Endodermal cell (in vitro differentiated cells): ENCODE results near the gene PFN2. TPM values are rescaled to one million over a fixed set of nuclear protein-coding genes. Genes with fewer than 3 reads are reported as not detected.
A peak's percentile ranks its signal among the peaks of the same experiment; 100 is the strongest.

Experiments
- DNase-seq: peaks from one replicate; pipeline ENCODE4 v3.0.0-alpha.2; 2017
- H3K27ac ChIP-seq: 2 replicates; pipeline ENCODE4 v1.5.1; 2013; ENCODE audit warnings: mild to moderate bottlenecking, low read depth, low read length, moderate library complexity
- H3K27me3 ChIP-seq: 2 replicates; pipeline ENCODE4 v1.6.1; 2013; ENCODE audit warnings: mild to moderate bottlenecking, low read length, moderate library complexity; ENCODE audit not compliant: insufficient read depth, control insufficient read depth, poor library complexity, severe bottlenecking
- H3K36me3 ChIP-seq: 2 replicates; pipeline ENCODE4 v1.7.0; 2013; ENCODE audit warnings: mild to moderate bottlenecking, low read length, moderate library complexity; ENCODE audit not compliant: control insufficient read depth, insufficient read depth
- H3K4me1 ChIP-seq: one replicate; pipeline ENCODE4 v1.7.0; 2013; ENCODE audit warnings: low read length; ENCODE audit not compliant: control insufficient read depth, insufficient read depth
- H3K4me3 ChIP-seq: 2 replicates; pipeline ENCODE4 v1.5.1; 2013; ENCODE audit warnings: mild to moderate bottlenecking, low read length, moderate library complexity
- H3K9ac ChIP-seq: 2 replicates; pipeline ENCODE4 v1.6.1; 2013; ENCODE audit warnings: mild to moderate bottlenecking, low read length, moderate library complexity; ENCODE audit not compliant: poor library complexity, severe bottlenecking; ENCODE audit errors: extremely low read depth
- H3K9me3 ChIP-seq: 2 replicates; pipeline ENCODE4 v1.6.1; 2013; ENCODE audit warnings: mild to moderate bottlenecking, low read length, moderate library complexity; ENCODE audit not compliant: control insufficient read depth
- H3K27ac Mint-ChIP-seq: 2 replicates; pipeline ENCODE4 v1.8.0; 2020; ENCODE audit warnings: mixed read lengths
- H3K27me3 Mint-ChIP-seq: 2 replicates; pipeline ENCODE4 v1.8.0; 2021; ENCODE audit warnings: mild to moderate bottlenecking, mixed read lengths; ENCODE audit not compliant: insufficient read depth
- H3K36me3 Mint-ChIP-seq: 2 replicates; pipeline ENCODE4 v1.8.0; 2020; ENCODE audit warnings: low read depth, mixed read lengths
- H3K4me1 Mint-ChIP-seq: 2 replicates; pipeline ENCODE4 v1.8.0; 2020; ENCODE audit warnings: mixed read lengths
- H3K4me3 Mint-ChIP-seq: 2 replicates; pipeline ENCODE4 v1.8.0; 2020; ENCODE audit warnings: mild to moderate bottlenecking, moderate library complexity, mixed read lengths
- H3K9me3 Mint-ChIP-seq: 2 replicates; pipeline ENCODE4 v1.8.0; 2020; ENCODE audit warnings: mild to moderate bottlenecking, mixed read lengths
- WGBS, 2 experiments: methylation state at CpG; one replicate each; pipeline versions ENCODE4 v1.1.5 to v1.1.7; 2013; ENCODE audit warnings: missing lambda C conversion rate in 2 of 2, mixed read lengths in 1 of 2; ENCODE audit not compliant: insufficient coverage in 1 of 2, insufficient read length in 1 of 2; 5-methylcytosine and 5-hydroxymethylcytosine counted together
- total RNA-seq, 2 donors: library from RNA; stranded (reverse); fragmentation: NEBNext Ultra II Directional in 1 of 2; extraction: Animal tissue kit (Norgen Biotek cat#: 25700) in 1 of 2; gene quantifications; 2 replicates in 1 of 2; 3 replicates in 1 of 2; pipeline ENCODE4 v1.2.1, GENCODE V29; 2021
- TF ChIP-seq, protein P1 (sequence below): fragments of 200-600 bp; sonication (generic); conservative IDR thresholded peaks from 2 replicates; pipeline ENCODE4 v1.5.0; 2021; ENCODE audit warnings: antibody characterized with exemption, mild to moderate bottlenecking

The PFN2 gene
- total RNA-seq, 2 donors from 2014 or later = 144 to 157 TPM

DNA sequence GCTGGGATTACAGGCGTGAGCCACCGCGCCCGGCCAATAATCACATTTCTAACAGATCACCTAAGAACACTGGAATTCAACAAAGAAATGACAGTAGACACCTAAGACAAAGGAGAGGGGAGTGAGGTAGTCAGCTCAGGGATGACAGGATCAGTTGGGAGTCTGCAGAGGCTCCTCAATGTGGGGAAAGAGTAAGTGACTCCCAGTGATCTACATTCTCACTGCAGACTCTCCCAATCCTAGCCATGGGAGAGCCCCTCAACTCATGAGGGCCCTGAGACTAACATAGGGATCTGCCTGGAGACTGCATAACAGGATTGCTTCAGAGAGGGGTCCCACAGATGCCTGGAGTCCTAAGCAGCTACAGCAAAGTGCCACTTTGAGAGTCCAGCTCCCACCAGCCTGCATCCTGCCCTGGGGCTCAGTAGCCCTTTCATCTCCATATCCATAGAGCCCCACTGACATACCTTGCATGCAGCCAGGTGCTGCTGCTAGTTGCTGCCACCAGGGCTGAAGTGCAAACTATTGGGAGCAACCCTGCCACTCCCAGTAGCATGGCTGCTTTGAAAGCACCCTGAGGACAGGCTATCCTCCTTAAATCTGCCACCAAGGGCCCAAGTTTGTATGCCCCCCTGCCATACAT, 21.8 kb upstream of the PFN2 start:
- H3K27me3 Mint-ChIP-seq = no peaks in the 10 kb centered on the region
- no peaks in the 10 kb centered on the region for H3K36me3 Mint-ChIP-seq
- H3K27ac Mint-ChIP-seq = no peak overlapping the region

DNA sequence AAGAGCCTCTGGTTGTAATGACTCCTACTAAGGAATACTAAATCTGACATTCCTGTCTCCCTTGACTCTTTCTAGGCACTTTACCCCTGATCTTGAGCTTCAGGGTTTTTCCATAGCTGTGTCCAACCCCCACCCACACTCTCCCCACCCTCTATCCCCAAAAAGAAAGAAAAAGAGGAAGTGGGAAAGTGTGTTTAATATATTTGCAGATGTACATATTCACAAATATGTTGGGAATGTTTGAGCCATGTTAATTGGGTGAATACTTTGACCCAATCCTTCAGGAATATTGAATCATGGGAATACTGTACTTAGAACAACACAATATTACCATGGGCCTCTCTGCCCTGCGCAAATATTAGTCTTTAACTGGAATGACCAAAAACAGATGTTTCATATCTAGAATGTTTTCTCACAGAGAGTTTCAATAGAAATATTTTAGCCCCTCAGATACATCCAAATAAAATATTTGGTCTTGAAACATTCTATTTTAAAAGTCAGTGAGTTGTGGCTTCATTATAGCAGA, 19.8 kb upstream of the PFN2 start:
- Mint-ChIP-seq H3K27me3 (no peaks in the 10 kb centered on the region), H3K9me3 (peaks cover 18% of the 10 kb centered on the region), H3K4me1 (peaks cover 3% of the 10 kb centered on the region), H3K27ac (no peak overlapping the region), H3K4me3 (no peak overlapping the region), H3K36me3 (no peaks in the 10 kb centered on the region)
- H3K27ac ChIP-seq = no peak overlapping the region
- no peak overlapping the region for H3K4me3 ChIP-seq
- no peak overlapping the region for H3K9ac ChIP-seq
- peaks cover 17% of the 10 kb centered on the region for H3K9me3 ChIP-seq
- WGBS, 2 experiments = 94% methylated on average over 1 of the region's 1 CpG; no CpG with 5 or more reads in 1 of the 2 experiments
- H3K27me3 ChIP-seq = no peaks in the 10 kb centered on the region
- no peaks in the 10 kb centered on the region for H3K36me3 ChIP-seq
- TF ChIP-seq, protein P1, sequence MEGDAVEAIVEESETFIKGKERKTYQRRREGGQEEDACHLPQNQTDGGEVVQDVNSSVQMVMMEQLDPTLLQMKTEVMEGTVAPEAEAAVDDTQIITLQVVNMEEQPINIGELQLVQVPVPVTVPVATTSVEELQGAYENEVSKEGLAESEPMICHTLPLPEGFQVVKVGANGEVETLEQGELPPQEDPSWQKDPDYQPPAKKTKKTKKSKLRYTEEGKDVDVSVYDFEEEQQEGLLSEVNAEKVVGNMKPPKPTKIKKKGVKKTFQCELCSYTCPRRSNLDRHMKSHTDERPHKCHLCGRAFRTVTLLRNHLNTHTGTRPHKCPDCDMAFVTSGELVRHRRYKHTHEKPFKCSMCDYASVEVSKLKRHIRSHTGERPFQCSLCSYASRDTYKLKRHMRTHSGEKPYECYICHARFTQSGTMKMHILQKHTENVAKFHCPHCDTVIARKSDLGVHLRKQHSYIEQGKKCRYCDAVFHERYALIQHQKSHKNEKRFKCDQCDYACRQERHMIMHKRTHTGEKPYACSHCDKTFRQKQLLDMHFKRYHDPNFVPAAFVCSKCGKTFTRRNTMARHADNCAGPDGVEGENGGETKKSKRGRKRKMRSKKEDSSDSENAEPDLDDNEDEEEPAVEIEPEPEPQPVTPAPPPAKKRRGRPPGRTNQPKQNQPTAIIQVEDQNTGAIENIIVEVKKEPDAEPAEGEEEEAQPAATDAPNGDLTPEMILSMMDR = no peak
- no peaks in the 10 kb centered on the region for H3K4me1 ChIP-seq
- DNase-seq = no peak

More for the DNA sequence above, 21.8 kb upstream of the PFN2 start:
- Mint-ChIP-seq H3K9me3 (peaks cover 18% of the 10 kb centered on the region), H3K4me1 (peaks cover 3% of the 10 kb centered on the region), H3K4me3 (no peak overlapping the region)
- DNase-seq = peak; percentile 58
- Histone ChIP-seq H3K36me3 (no peaks in the 10 kb centered on the region), H3K27me3 (no peaks in the 10 kb centered on the region), H3K27ac (no peak overlapping the region), H3K4me3 (no peak overlapping the region), H3K9me3 (peaks cover 21% of the 10 kb centered on the region), H3K4me1 (no peaks in the 10 kb centered on the region), H3K9ac (no peak overlapping the region)
- TF ChIP-seq, protein P1 = peak; percentile 48
- WGBS, 2 experiments = 92% methylated on average over 4 of the region's 4 CpGs; no CpG with 5 or more reads in 1 of the 2 experiments

DNA sequence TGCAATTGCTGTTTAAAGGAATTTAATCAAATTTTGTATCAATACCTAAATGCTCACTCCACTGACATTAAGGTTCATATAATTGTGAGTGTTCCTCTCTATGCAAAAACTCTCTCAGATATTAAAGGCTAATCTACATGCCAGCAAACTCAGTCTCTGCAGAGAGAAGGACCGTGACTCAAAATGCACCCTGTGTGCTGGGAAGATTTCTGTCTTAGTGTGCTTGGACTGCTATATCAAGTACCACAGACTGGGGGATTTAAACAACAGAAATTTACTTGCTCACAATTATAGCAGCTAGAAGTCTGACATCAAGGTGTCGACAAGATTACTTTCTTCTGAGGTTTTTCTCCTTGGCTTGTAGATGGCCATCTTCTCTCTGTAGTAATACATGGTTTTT, 18.6 kb upstream of the PFN2 start:
- H3K4me3 Mint-ChIP-seq = no peak overlapping the region
- no peaks in the 10 kb centered on the region for H3K27me3 Mint-ChIP-seq
- Histone ChIP-seq H3K4me1 (no peaks in the 10 kb centered on the region), H3K27ac (no peak overlapping the region), H3K9ac (no peak overlapping the region), H3K27me3 (no peaks in the 10 kb centered on the region), H3K9me3 (peaks cover 5% of the 10 kb centered on the region), H3K36me3 (no peaks in the 10 kb centered on the region), H3K4me3 (no peak overlapping the region)
- H3K4me1 Mint-ChIP-seq = peaks cover 3% of the 10 kb centered on the region
- peaks cover 8% of the 10 kb centered on the region for H3K9me3 Mint-ChIP-seq
- TF ChIP-seq, protein P1 = no peak
- 71 to 72% methylated on average over 2 of the region's 2 CpGs for WGBS, 2 experiments
- H3K27ac Mint-ChIP-seq = no peak overlapping the region
- no peaks in the 10 kb centered on the region for H3K36me3 Mint-ChIP-seq
- DNase-seq = no peak
